Fibroblast of skin of left biceps (primary cell): Measurements from ENCODE around the gene ASTN1.
A peak's percentile ranks its signal among the peaks of the same experiment; 100 is the strongest.

ENCODE experiments used
- DNase-seq, 2 experiments: peaks; one replicate each; pipeline ENCODE4 v3.0.0-alpha.2; 2013; ENCODE audit warnings: low read depth in 2 of 2

Gene ASTN1

DNA sequence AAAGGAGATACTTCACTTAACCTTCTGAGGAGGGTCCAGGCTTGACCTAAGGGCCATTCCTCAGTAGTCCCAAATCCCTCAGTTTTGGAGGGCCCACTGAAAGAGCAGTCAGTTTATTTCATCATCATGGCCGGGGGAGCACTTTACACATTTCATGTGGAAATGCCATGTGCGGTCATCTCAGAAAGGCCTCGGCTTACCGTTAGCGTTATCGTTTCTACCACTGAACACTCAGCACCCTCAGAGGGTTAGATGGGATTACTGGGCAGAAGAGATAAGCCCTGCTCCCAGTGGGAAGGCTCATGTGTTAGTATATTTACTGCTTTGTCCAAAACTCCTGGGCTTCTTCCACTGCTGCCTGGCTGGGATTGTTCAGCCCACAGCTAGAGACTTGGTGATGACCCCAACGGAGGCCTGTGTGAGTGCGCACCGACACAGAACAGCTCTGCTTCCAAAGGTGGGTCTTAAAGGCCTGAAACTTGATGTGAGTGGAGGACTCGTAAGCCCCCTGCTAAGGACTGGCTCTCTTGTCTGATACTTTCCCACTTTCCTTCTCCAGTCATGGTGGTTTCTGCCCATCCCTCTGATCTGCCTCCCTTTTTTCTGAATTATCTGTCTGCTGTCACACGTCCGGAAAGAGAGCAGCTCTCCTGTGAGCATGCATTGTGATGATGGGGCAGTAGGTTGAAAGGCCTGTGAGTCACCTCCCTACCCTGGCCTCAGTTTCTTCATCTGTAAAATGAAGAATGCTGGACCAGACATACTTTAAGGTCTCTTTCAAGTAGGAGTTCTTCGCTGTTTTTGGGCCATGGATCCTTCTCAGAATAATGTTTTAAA is 284.5 kb downstream of the ASTN1 start:
- no peak for DNase-seq

DNA sequence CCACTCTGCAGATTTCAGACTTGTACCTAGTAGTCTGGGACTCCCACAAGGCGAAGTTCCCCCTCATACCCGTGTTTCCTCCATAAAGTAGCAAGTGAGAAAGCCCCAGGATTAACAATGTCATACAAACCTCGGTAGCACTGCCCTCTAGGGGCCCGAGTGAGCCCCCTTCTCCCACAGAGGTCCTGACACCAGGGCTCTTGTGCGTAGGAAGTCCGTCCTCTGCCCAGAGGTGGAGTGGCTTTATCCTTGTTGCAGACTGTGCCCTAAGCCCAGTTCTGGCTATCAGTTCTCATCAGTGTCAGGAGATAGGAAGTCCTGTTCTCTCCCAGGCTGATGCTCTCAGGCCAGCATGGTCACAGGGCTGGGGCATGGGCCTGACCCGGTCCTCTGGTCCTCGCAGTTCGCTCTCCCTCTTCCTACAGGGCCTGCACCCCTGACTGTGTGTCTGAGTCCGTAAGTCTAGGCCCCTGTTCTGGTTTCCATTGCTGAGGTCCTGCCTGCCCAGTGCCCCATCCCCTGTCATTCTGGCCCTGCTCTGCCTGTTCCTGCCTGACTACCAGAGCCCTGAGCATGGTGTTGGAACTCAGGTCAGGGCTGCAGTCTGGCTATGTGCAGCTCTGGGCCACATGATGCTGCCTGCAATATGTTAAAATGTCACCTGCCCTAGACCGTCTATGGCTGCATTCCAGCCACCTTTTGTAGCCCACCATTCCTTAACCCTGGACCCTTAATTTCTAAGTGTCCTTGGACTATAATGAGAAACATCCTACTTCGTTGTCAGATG is 285.6 kb downstream of the ASTN1 start:
- no peak for DNase-seq

DNA sequence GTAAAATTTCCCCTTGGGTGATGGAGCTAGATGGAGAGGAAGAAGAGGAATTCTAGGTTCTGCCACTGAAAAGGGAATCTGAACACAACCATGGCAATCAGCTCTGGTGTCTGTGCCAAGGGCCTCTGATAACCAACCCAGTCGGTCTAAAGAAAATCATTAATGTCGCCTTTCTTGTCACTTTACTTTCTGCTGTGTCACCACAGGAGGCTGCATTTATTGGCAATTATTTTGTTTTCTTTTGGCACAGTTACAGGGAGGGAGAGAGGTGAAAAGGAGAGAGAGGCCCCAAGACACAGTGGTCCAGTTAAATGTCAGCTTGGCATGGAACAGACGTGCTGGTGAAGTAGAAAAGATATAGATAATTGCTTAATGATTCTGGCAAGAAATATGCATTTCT is 287.0 kb downstream of the ASTN1 start:
- DNase-seq, result no peak

DNA sequence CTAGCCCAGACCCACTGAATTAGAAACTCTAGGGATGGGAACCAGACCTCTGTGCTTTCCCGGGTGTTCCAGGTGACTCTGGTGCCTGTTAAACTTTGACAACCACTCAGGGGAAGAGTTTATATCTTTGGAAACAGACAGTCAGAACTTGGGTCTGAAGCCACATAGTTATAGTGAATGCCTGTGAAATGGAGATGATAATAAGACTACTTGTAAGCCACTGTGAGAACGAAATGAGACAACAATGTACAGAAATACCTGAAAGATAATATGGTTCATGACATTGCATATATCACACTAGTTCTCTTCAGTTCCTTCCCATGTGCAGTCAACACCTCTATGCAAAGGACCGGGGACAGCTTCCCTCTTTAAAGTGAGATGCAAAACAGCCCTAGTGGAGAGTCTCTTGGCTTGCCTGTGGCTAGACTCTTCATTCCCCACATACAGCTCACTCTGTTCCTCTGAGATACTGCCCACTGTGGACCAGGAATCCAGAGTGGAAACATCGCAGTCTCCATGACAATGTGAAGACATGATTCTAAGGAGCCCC is 287.5 kb downstream of the ASTN1 start:
- no peak for DNase-seq

DNA sequence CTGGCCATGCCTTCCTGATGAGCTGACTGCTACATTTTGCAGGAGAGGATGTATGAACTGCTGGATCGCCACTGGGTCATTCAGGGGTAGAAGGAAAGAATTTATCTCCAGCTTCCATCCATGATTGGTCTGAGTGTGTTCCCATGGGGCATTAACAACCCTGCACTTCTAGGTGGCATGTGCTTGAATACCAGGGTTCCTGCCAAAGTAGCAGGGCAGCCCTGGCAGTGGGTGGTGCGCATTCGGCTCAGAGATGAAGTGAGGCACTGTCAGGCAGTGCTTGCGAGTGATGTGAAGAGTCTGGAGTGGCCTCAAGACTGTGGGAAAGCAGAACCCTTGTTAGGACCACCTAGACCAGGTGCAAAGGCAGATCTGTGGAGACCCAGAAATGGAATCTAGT is 294.9 kb downstream of the ASTN1 start:
- DNase-seq, result no peak

DNA sequence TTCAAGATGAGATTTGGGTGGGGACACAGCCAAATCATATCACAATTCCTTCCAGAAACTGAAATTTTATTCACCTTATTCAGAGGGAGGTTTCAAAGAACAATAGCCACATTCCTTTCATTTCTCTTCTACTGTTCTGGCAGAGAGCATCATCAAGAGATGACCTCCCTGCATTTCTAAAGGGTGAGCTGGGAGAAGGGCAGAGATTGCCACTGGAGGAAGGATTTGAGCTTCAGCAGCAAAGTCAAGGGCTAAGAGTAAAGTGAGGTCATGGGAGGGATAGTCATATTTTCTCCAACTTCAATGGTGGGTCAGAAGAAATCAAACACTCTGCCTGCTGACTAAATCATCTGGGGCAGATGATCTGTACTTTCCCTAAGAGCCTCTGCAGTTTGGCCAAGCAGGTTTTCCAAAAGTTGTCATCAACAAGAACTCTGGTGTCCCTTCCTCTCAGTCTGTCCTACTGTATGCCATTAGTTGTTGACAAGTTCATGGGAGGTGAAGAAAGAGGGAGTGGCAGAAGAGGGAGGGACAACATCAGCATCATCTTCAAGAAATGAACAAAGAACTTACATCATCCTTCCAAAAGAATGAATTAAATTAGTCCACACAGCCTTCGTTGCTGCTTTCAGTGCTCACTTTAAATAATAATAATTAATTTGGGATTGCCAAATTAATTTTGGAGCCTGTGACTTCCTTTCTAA is 298.3 kb downstream of the ASTN1 start:
- no peak for DNase-seq

DNA sequence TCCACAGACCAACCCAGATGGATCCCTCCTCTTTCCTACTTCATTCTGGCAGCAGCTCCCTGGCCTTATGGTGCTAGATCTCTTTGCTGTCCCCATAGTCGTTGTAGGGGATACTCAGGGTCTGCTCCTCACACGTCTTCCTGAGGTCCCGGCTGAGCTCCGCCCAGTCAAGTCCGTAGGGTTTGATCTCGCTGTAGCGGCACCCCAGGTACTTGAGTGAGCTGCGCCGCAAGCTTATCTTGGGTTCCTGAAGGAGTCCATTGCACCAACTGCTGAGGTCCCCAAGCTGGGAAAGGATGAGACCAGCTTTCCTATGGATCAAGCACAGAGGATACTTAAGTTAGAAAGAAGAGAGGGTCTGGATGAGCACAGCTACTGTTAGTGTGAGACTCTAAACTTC is 300.3 kb downstream of the ASTN1 start:
- no peak for DNase-seq

DNA sequence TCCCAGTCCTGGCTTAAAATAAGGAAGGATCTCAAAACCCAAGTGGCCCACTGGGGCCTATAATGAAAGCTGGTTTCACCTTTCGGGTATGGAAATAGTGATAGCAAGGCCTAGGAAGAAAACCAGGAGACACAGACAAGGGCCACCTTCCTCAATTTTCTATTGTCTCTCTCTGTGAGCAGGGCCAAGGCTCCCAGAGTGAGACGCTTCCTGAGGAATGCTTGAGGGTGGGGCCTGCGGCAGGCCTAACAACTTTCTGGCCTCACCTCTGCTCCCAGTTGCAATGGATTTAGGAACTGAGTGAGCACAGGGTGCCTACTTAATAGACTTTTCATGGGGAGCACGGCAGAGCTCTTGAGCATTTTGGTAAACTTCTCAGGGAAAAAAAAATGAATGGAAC is 300.9 kb downstream of the ASTN1 start:
- no peak for DNase-seq

DNA sequence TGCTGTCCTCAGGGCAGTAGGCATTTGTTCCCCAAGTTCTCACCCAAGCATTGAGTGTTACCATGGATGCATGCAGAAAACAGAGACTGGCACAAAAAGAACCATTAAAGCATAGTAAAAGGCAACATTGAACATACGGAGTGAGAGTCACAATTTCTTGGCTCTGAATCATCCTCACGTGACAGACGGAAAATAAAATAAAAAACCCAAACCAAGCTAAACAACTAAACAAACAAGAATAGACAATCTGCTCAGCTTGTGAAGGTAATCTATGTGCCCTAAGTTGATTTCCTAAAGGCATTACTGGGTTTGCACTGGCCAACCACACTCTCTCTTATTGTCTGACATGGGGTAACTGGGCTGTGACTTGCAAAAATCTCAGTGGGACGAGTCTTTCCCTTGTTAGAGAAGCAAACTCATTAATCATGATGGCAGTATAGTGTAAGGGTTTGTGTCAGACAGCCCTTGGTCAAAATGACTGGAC is 306.0 kb downstream of the ASTN1 start:
- no peak for DNase-seq

DNA sequence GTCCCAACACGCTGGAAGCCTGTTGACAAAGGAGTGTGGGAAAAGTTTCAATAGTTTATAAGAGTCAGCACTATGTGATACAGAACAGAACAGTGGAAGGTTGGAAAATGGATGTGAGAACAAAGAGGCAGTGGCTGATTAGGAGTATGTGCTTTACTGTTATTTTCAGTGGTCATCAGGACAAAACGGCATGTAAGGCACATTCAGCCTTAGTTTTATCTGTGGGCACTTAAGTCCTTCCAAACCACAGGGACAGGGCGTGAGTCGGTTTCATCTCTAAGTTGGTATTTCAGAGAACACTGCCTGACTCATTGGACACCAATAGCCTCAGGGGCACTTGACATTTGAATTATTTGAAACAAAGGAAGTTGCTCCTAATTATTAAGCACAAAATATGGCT is 306.9 kb downstream of the ASTN1 start:
- no peak for DNase-seq

DNA sequence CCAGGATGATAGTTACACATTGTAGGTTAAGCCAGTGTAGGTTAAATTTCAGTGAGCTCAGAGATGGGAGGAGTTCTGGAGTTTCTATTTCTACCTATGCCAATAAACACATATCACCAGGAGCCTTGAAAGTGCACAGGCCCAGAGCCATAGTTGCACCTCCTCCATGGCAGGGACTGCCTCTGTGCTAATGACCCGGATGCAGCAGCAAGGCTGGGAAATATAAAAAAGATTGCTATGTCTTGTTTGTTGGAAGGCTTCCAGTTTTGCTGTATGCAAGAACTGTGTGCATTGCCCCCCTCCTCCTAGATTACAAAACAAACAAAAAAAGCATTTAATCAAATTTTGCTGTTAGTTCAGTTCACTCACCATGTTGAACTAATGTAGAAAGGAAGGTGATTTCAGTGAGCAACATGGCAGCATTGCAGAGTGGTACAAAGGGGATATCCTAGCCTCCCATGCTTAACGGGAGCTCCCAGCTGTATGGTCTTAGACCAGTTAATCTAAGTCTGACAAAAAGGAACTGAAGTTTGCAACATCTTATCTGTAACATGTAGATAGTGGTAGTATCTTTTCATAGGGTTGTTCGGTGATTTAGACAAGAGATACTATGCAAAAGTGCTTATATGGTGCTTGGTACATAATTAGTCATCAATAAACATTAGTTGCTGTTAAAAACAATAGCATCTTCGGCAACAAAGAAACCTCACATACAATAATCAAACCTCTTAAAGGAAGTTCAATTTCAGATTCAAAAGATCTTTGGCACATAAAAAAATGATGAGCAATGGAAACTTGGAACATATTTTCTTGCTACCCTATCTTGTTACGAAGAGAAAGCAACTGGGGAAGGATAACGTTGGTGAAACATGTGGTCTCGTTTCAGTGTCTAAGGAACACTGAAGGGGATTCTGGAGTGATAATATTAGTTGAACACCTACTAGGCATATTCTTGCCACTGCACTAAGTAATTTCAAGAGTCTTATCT is 309.5 kb downstream of the ASTN1 start:
- no peak for DNase-seq

DNA sequence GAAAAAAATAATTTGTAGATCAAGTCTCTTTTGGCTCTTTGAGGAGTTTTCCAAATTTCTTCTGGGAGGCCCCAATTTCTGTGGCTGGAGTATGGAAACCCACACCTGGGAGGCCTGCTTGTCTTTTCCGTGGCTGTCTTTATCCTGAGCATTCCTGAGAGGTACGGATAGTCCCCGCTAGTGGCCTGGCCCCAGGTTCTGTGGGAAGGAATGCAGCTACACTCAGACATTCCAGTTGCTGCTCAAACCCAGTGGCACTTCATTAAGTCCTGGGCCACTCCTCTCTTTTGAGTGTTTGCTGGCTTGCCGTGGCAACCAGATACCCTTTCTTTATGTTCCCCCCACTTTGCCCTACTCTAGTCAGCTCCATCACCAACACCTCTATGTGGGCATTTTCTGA is 310.4 kb downstream of the ASTN1 start:
- DNase-seq, result no peak

DNA sequence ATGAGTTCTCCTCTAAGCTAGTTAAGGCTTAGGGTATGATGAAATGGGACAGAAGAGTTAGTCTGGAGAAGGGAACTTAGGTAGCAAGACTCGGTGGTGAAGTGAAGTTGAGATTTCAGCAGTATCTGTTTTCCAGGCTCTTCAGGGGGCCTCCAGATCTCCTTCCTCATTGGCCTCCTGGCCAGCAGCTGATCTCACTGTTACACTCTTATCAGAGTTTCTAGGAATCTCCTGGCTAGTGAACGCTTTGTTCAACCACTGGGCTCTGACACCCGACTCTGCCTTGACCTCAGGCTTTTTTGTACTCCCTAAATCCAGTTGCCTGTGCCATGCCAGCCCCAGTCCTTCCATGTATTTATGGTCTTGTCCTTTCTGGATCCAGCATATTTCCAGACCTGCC is 311.0 kb downstream of the ASTN1 start:
- no peak for DNase-seq

DNA sequence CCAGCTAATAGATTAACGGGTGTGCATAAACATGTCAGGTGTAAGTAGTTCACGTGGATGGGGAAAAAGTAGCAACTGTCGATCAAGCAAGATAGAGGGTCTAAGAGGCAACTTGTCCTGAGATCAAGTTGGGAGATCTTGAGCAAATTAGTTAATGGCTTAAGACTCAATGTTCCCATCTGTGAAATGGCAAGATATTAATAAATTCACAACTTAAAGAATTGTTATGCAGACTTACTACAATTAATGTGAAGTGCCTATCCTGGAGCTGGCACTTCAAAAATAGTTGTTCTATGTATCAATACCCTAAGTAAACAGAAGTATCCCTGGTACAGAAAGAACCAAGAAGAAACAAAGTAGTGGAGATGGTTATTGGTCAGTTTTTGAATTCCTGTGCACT is 312.4 kb downstream of the ASTN1 start:
- DNase-seq, result no peak

DNA sequence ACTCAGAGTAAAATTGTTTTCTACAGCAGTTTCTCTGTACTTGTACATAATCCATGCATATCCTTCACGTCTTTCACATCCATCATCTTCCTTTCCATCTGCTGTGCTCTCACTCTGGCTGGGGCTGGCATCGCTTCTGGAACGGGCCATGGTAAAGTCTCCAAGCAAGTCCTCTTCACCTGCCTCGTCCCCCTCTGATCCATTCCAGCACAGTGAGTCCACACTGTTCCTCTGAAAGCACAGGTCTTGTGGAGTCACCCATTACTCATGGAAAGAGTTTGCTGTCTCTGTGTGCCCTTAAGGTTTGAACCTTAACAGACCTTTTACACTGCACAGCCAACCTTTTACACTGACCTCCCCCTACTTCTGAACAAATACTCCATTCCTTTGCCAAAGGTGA is 313.6 kb downstream of the ASTN1 start:
- no peak for DNase-seq

DNA sequence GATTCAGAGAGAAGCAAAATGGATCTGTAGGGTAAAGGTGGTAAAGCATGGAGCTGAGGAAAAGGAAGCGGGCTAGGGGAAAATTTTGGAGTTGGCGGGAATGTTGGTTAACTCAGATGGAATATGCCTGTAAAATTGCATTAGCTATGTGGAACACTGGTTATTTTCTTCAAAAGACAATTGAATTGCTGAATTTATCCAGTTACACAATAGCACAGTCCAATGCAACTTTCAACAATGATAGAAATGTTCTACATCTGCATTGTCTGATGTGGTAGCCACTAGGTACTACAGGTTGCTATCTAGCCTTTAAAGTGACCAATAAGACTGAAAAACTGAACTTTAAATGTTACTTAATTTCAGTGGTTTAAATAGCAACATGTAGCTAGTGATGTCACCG is 315.2 kb downstream of the ASTN1 start:
- no peak for DNase-seq

DNA sequence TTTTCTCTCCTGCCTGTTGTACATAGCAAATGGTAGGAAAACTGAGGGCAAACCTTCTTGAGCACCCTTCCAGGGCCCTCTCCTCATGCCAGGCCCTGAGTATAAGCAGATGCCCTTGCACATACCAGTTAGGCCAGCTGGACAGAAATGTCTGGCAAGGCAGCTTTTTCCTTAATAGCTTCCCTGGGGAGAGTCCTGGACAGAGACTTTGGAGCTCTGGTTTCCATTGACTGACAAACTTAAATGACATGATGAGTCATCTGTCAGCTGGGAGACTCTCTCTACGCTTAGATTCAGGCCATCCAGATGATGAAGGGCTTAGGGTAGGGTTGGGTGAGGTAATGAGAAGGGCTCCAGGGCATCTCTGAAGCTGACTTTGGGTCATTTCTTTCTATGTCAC is 317.5 kb downstream of the ASTN1 start:
- DNase-seq, result no peak

DNA sequence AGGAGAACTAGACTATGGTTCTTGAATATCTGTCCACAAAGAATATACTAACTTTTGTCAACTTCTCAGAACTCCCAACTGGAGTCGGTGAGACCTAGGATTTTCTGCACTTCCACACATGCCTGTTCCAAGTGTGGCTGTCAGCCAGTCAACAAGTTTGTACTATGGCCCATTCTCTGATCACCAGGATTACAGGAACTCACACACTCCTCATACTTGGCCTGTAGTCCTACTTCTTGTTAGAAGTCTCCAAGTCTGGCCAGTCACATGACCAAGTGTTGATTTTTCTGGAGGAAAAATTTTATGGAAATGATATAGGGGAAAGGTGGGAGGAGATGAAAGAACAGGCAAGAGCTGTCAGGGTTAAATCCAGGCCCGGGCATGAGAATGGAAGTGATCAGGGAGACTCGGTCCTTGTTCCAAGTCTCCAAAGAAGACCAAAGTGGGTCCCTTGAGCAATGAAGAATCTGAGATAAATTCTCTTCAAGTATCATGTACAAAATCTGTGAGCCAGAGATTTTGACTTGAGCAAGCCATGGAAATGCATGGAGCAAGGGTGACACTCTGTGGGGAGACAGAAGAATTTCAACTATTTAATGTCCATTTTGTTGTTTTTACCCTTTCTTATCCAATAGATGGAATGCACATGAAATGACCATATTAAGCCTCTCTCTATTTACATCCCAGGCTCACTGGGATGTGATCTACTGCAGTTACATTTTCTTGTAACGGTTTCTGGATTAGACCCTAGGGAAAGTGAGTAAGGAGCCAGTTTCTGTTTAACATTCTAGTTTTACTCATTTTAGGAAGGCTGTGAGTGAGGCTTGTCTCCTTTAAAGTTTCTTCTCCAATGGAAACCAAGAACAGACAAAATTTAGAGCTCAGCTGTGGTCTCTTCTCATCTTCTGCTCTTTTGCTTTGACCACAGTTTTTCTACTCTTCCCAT is 320.9 kb downstream of the ASTN1 start:
- peak; percentile 22 to 32 for DNase-seq

DNA sequence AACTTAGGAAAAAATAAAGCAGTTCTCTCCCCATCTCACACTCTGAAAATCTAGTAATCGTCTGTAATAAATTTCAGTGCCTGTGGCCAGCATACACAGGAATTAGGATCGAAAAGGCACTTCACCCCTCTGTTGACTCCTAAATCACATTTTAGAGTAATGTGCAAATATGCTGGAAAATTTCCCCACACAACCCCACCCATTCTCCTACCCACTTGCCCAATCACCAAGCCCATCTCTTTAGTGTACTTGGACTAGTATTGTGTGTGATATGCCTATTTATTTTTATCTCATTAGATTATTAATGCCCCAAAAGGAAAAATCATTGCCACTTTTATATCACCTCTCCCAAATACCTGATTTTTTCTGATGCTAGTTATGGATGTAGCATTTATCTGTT is 323.3 kb downstream of the ASTN1 start:
- DNase-seq, result no peak

DNA sequence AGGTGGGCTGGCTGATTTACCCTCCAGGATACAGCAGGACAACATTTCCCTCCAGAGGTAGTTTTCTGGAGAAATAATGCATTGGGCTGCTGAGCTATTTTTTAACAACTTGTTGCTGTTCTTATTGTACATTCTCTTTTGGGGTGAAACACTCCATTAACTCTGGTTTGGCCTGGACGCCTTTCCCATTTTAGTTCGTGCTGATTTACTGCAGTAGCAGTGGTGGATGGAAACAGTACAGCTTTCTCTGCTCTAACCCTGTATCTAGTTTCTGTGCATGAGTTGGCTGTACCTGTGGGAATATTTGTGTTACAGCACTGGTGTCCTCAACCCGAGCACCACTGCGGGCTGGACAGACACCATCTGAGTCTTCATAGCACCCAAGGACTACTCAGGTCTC is 325.3 kb downstream of the ASTN1 start:
- no peak for DNase-seq
